Loucy (cell line): ENCODE measurements around the gene NSMCE1.

ENCODE experiments used
- H2AFZ ChIP-seq: fragments of 200-600 bp; sonication (generic); 2 replicates; pipeline ENCODE4 v1.6.0; 2016; ENCODE audit warnings: antibody characterized with exemption, mild to moderate bottlenecking, low read length, moderate library complexity
- H3F3A ChIP-seq: fragments of 200-600 bp; 2 replicates; pipeline ENCODE4 v1.6.0; 2016; ENCODE audit warnings: antibody characterized with exemption, low read depth, mild to moderate bottlenecking
- H3K27me3 ChIP-seq: fragments of 200-600 bp; sonication (generic); 2 replicates; pipeline ENCODE4 v1.6.1; 2014; ENCODE audit warnings: low read length, mild to moderate bottlenecking; ENCODE audit not compliant: insufficient read depth, poor library complexity, severe bottlenecking
- H3K36me3 ChIP-seq: fragments of 200-600 bp; sonication (generic); 2 replicates; pipeline ENCODE4 v1.6.1; 2016; ENCODE audit warnings: low read length; ENCODE audit not compliant: insufficient read depth
- H3K4me1 ChIP-seq: fragments of 200-600 bp; sonication (generic); 2 replicates; pipeline ENCODE4 v1.5.1; 2014; ENCODE audit warnings: low read length, mild to moderate bottlenecking; ENCODE audit not compliant: insufficient read depth, poor library complexity, severe bottlenecking
- H3K4me2 ChIP-seq: fragments of 200-600 bp; sonication (generic); 2 replicates; pipeline ENCODE4 v1.6.0; 2014; ENCODE audit warnings: antibody characterized with exemption, low read length, low read depth, mild to moderate bottlenecking; ENCODE audit not compliant: poor library complexity, severe bottlenecking
- H3K4me3 ChIP-seq: fragments of 200-600 bp; sonication (generic); 2 replicates; pipeline ENCODE4 v1.5.1; 2014; ENCODE audit warnings: low read length, mild to moderate bottlenecking, mixed read lengths; ENCODE audit not compliant: poor library complexity, severe bottlenecking
- H3K79me2 ChIP-seq: fragments of 200-600 bp; sonication (generic); 2 replicates; pipeline ENCODE4 v1.6.1; 2014; ENCODE audit warnings: low read length; ENCODE audit not compliant: insufficient read depth
- H3K9ac ChIP-seq: fragments of 200-600 bp; sonication (generic); 2 replicates; pipeline ENCODE4 v1.6.0; 2014; ENCODE audit warnings: mild to moderate bottlenecking, low read depth, low read length, moderate library complexity; ENCODE audit not compliant: poor library complexity, severe bottlenecking
- H3K9me2 ChIP-seq: fragments of 200-600 bp; sonication (generic); replicated peaks from 2 replicates; pipeline ENCODE4 v1.6.1; 2016; ENCODE audit warnings: low read depth, low read length, mixed read lengths
- H3K9me3 ChIP-seq: fragments of 200-600 bp; sonication (generic); 2 replicates; pipeline ENCODE4 v1.6.1; 2014; ENCODE audit warnings: mild to moderate bottlenecking, antibody characterized with exemption, low read length, low read depth; ENCODE audit not compliant: insufficient read depth
- H4K20me1 ChIP-seq: fragments of 200-600 bp; sonication (generic); 2 replicates; pipeline ENCODE4 v1.6.0; 2014; ENCODE audit warnings: antibody characterized with exemption, low read length, mild to moderate bottlenecking; ENCODE audit not compliant: insufficient read depth, poor library complexity, severe bottlenecking
- EZH2phosphoT487 ChIP-seq: fragments of 200-600 bp; IDR thresholded peaks from 2 replicates; pipeline ENCODE4 v1.6.1; 2018; ENCODE audit warnings: antibody characterized with exemption, mild to moderate bottlenecking, moderate library complexity, borderline replicate concordance
- TF ChIP-seq, protein P1 (sequence below): fragments of 200-600 bp; sonication (generic); conservative IDR thresholded peaks from 2 replicates; pipeline ENCODE4 v1.5.1; 2014; ENCODE audit warnings: mild to moderate bottlenecking, antibody characterized with exemption, low read length

The NSMCE1 gene

DNA sequence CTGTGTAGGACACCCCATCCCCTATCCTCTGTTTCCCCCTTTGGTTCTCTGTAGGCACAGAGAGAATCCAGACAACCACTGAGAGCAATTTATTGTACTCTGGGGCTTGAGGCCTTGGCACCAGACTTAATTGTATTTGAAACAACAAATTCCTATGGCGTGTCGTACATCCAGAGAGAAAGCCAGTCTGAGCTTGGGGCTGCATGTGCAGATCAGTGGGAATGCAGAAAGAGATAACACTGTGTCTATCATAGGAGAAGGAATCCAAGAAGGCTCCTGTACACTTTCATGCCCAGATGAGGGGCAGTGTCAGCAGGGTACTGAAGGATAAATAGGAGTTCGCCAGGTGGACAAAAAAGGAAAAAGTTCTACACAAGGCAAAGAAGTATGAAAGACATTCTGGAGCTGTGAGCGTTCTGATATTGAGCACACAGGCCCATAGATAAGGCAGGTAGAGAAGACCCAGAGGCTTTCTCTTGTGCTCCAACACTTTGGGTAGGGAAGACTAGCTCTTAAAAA, 23.2 kb upstream of the NSMCE1 start:
- H3K9ac ChIP-seq, result no peak overlapping the region
- no peaks in the 10 kb centered on the region for H3K27me3 ChIP-seq
- no peaks in the 10 kb centered on the region for H3K79me2 ChIP-seq
- no peaks in the 10 kb centered on the region for H3K9me3 ChIP-seq
- TF ChIP-seq, protein P1, sequence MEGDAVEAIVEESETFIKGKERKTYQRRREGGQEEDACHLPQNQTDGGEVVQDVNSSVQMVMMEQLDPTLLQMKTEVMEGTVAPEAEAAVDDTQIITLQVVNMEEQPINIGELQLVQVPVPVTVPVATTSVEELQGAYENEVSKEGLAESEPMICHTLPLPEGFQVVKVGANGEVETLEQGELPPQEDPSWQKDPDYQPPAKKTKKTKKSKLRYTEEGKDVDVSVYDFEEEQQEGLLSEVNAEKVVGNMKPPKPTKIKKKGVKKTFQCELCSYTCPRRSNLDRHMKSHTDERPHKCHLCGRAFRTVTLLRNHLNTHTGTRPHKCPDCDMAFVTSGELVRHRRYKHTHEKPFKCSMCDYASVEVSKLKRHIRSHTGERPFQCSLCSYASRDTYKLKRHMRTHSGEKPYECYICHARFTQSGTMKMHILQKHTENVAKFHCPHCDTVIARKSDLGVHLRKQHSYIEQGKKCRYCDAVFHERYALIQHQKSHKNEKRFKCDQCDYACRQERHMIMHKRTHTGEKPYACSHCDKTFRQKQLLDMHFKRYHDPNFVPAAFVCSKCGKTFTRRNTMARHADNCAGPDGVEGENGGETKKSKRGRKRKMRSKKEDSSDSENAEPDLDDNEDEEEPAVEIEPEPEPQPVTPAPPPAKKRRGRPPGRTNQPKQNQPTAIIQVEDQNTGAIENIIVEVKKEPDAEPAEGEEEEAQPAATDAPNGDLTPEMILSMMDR, result no peak
- no peak for TF ChIP-seq EZH2phosphoT487
- no peaks in the 10 kb centered on the region for H3F3A ChIP-seq
- H3K9me2 ChIP-seq, result no peaks in the 10 kb centered on the region
- no peak overlapping the region for H3K4me2 ChIP-seq
- no peak overlapping the region for H2AFZ ChIP-seq
- no peak overlapping the region for H3K4me3 ChIP-seq
- no peaks in the 10 kb centered on the region for H3K36me3 ChIP-seq
- H4K20me1 ChIP-seq, result no peaks in the 10 kb centered on the region
- H3K4me1 ChIP-seq, result no peaks in the 10 kb centered on the region

GRCh38 chr16:27291106-27291505, 22.5 kb upstream of the NSMCE1 start:
- no peak overlapping the region for H3K4me2 ChIP-seq
- no peak overlapping the region for H2AFZ ChIP-seq
- H3K9me2 ChIP-seq, result no peaks in the 10 kb centered on the region

GRCh38 chr16:27290562-27290961, 22.0 kb upstream of the NSMCE1 start:
- Histone ChIP-seq H3K79me2 (no peaks in the 10 kb centered on the region), H3K9me2 (no peaks in the 10 kb centered on the region), H4K20me1 (no peaks in the 10 kb centered on the region), H3K36me3 (no peaks in the 10 kb centered on the region), H3K4me1 (peaks cover 4% of the 10 kb centered on the region), H3K4me2 (no peak overlapping the region), H3K27me3 (no peaks in the 10 kb centered on the region), H3K4me3 (no peak overlapping the region), H3F3A (no peaks in the 10 kb centered on the region), H3K9me3 (no peaks in the 10 kb centered on the region), H3K9ac (no peak overlapping the region), H2AFZ (no peak overlapping the region)
- TF ChIP-seq, protein P1, result no peak
- TF ChIP-seq EZH2phosphoT487, result no peak

More at GRCh38 chr16:27291106-27291505, 22.5 kb upstream of the NSMCE1 start:
- no peaks in the 10 kb centered on the region for H3K27me3 ChIP-seq
- H3K36me3 ChIP-seq, result no peaks in the 10 kb centered on the region
- no peak overlapping the region for H3K9ac ChIP-seq
- no peaks in the 10 kb centered on the region for H3K79me2 ChIP-seq
- H3K9me3 ChIP-seq, result no peaks in the 10 kb centered on the region
- no peak overlapping the region for H3K4me3 ChIP-seq
- no peaks in the 10 kb centered on the region for H3K4me1 ChIP-seq
- no peaks in the 10 kb centered on the region for H3F3A ChIP-seq
- no peak for TF ChIP-seq EZH2phosphoT487
- TF ChIP-seq, protein P1, result no peak
- H4K20me1 ChIP-seq, result no peaks in the 10 kb centered on the region
